CD1c-positive myeloid dendritic cell (primary cell): ENCODE data around the gene SLCO4A1.
"Not testable (repeated sequence)": the region's sequence is repeated elsewhere in the genome, so short reads cannot be mapped to it uniquely, and the experiment has no call there.

Experiments used
- DNase-seq: peaks from one replicate; pipeline ENCODE4 v3.0.0-alpha.2; 2016; ENCODE audit errors: extremely low spot score

Gene SLCO4A1

GRCh38 chr20:62665826-62666735 is 23.8 kb downstream of the SLCO4A1 start:
- no peak for DNase-seq

- DNase-seq: peak; percentile 92
These were observed 24.6 kb downstream of the SLCO4A1 start for GRCh38 chr20:62666736-62667529.

- no peak for DNase-seq
These were observed 25.5 kb downstream of the SLCO4A1 start for GRCh38 chr20:62667530-62668440.

GRCh38 chr20:62668441-62669027 is 26.2 kb downstream of the SLCO4A1 start:
- peak; percentile 73 for DNase-seq

- DNase-seq: no peak
These were observed 26.9 kb downstream of the SLCO4A1 start for GRCh38 chr20:62669249-62669648.

GRCh38 chr20:62670156-62670555 is 27.9 kb downstream of the SLCO4A1 start:
- DNase-seq: no peak

- no peak for DNase-seq
These were observed 28.7 kb downstream of the SLCO4A1 start for GRCh38 chr20:62670998-62671397.

GRCh38 chr20:62671765-62672164 is 29.5 kb downstream of the SLCO4A1 start:
- DNase-seq: peak; percentile 54

GRCh38 chr20:62674370-62674769 is 32.1 kb downstream of the SLCO4A1 start:
- DNase-seq: no peak

- peak; percentile 84 for DNase-seq
These were observed 33.0 kb downstream of the SLCO4A1 start for GRCh38 chr20:62675156-62675876.

GRCh38 chr20:62675877-62676260 is 33.6 kb downstream of the SLCO4A1 start:
- DNase-seq: no peak

- no peak for DNase-seq
These were observed 34.7 kb downstream of the SLCO4A1 start for GRCh38 chr20:62676976-62677375.

GRCh38 chr20:62677678-62678077 is 35.4 kb downstream of the SLCO4A1 start:
- DNase-seq: no peak

GRCh38 chr20:62678553-62678952 is 36.2 kb downstream of the SLCO4A1 start:
- DNase-seq: peak; percentile 65

- DNase-seq: no peak
These were observed 37.8 kb downstream of the SLCO4A1 start for GRCh38 chr20:62679978-62680589.

GRCh38 chr20:62682912-62683517 is 40.7 kb downstream of the SLCO4A1 start:
- no peak for DNase-seq

GRCh38 chr20:62683660-62684322 is 41.5 kb downstream of the SLCO4A1 start:
- not testable (repeated sequence) for DNase-seq

GRCh38 chr20:62684981-62685380 is 42.7 kb downstream of the SLCO4A1 start:
- no peak for DNase-seq
